IMR-90 (cell line): ENCODE results near the gene CMPK2. TPM values are rescaled to one million over a fixed set of nuclear protein-coding genes. Genes with fewer than 3 reads are reported as not detected.

ENCODE experiments used
- ATAC-seq: fragments of 200-7000 bp; cut with Tn5 transposase; 2 replicates; pipeline ENCODE4 v1.9.1; 2020; ENCODE audit warnings: low read depth, mild to moderate bottlenecking, moderate library complexity
- BruUV-seq: library from RNA; stranded (reverse); fragments of 400-500 nt; replicated peaks from 2 replicates; lab custom pipeline; 2021; lab: Mats Ljungman, UMichigan
- CTCF ChIA-PET: fragments of 300-600 bp; formaldehyde crosslinking; extraction: SDS; loops from one replicate; lab custom pipeline; 2021; ENCODE audit warnings: antibody characterized with exemption; lab: Yijun Ruan, JAX
- POLR2A ChIA-PET: fragments of 300-600 bp; sonication (Branson Sonifier 250); formaldehyde crosslinking; loops from one replicate; lab custom pipeline; 2022; ENCODE audit warnings: antibody characterized with exemption; ENCODE audit not compliant: unreplicated experiment; lab: Charles Lee
- DNase-seq: peaks from one replicate; pipeline ENCODE4 v3.0.0; 2013
- H2AFZ ChIP-seq: replicated peaks from 2 replicates; pipeline ENCODE3; 2013; ENCODE audit warnings: low read length, mild to moderate bottlenecking; ENCODE audit not compliant: poor library complexity
- H2AK5ac ChIP-seq: 2 replicates; pipeline ENCODE4 v1.6.1; 2013; ENCODE audit warnings: low read depth, low read length, inconsistent platforms
- H2AK9ac ChIP-seq: replicated peaks from 2 replicates; pipeline ENCODE3; 2013; ENCODE audit warnings: mild to moderate bottlenecking, low read depth, low read length, moderate library complexity; ENCODE audit not compliant: poor library complexity
- H2BK120ac ChIP-seq: 2 replicates; pipeline ENCODE4 v1.6.1; 2013; ENCODE audit warnings: low read depth, low read length, inconsistent platforms
- H2BK15ac ChIP-seq: 3 replicates; pipeline ENCODE4 v1.6.1; 2013; ENCODE audit warnings: low read depth, low read length, inconsistent platforms
- H2BK20ac ChIP-seq: 2 replicates; pipeline ENCODE4 v1.6.1; 2013; ENCODE audit warnings: low read depth, mild to moderate bottlenecking, inconsistent platforms, low read length, moderate library complexity
- H2BK5ac ChIP-seq: 2 replicates; pipeline ENCODE4 v1.6.1; 2013; ENCODE audit warnings: mild to moderate bottlenecking, low read depth, low read length, inconsistent platforms; ENCODE audit not compliant: poor library complexity, severe bottlenecking
- H3K14ac ChIP-seq: replicated peaks from 2 replicates; pipeline ENCODE4 v1.6.1; 2013; ENCODE audit warnings: low read depth, low read length, inconsistent platforms
- H3K18ac ChIP-seq: 2 replicates; pipeline ENCODE4 v1.6.1; 2013; ENCODE audit warnings: low read depth, low read length, control low read depth
- H3K23ac ChIP-seq: 2 replicates; pipeline ENCODE4 v1.6.1; 2013; ENCODE audit warnings: low read depth, low read length, inconsistent platforms
- H3K27ac ChIP-seq: 2 replicates; pipeline ENCODE4 v1.5.1; 2013; ENCODE audit warnings: mild to moderate bottlenecking, control low read depth, low read length; ENCODE audit not compliant: insufficient read depth
- H3K27me3 ChIP-seq: 2 replicates; pipeline ENCODE4 v1.6.1; 2013; ENCODE audit warnings: low read length; ENCODE audit not compliant: control insufficient read depth, insufficient read depth
- H3K36me3 ChIP-seq: 2 replicates; pipeline ENCODE4 v1.6.1; 2013; ENCODE audit warnings: low read length, mixed read lengths; ENCODE audit not compliant: control insufficient read depth, insufficient read depth
- H3K4ac ChIP-seq: 2 replicates; pipeline ENCODE4 v1.6.1; 2013; ENCODE audit warnings: low read depth, low read length, inconsistent platforms
- H3K4me1 ChIP-seq: 2 replicates; pipeline ENCODE4 v1.6.1; 2013; ENCODE audit warnings: low read length, mixed read lengths; ENCODE audit not compliant: control insufficient read depth, insufficient read depth
- H3K4me2 ChIP-seq: 2 replicates; pipeline ENCODE4 v1.6.1; 2013; ENCODE audit warnings: low read depth, mild to moderate bottlenecking, control low read depth, low read length, moderate library complexity
- H3K4me3 ChIP-seq: 2 replicates; pipeline ENCODE4 v1.5.1; 2013; ENCODE audit warnings: low read depth, mild to moderate bottlenecking, control low read depth, low read length, moderate library complexity; ENCODE audit not compliant: insufficient read depth
- H3K56ac ChIP-seq: 2 replicates; pipeline ENCODE4 v1.6.1; 2013; ENCODE audit warnings: low read length, inconsistent platforms; ENCODE audit not compliant: insufficient read depth; ENCODE audit errors: extremely low read depth
- H3K79me1 ChIP-seq, 2 experiments: 2 replicates each; pipeline ENCODE4 v1.6.1; 2013; ENCODE audit warnings: low read length in 2 of 2, inconsistent platforms in 1 of 2, low read depth in 1 of 2
- H3K9ac ChIP-seq: 2 replicates; pipeline ENCODE4 v1.6.1; 2013; ENCODE audit warnings: low read depth, low read length, control low read depth
- H3K9me1 ChIP-seq: 2 replicates; pipeline ENCODE4 v1.6.1; 2013; ENCODE audit warnings: low read length, inconsistent platforms; ENCODE audit not compliant: insufficient read depth
- H3K9me3 ChIP-seq: 2 replicates; pipeline ENCODE4 v1.6.1; 2013; ENCODE audit warnings: low read length; ENCODE audit not compliant: control insufficient read depth, insufficient read depth
- H4K20me1 ChIP-seq: 2 replicates; pipeline ENCODE4 v1.6.1; 2013; ENCODE audit warnings: low read length, inconsistent platforms; ENCODE audit not compliant: insufficient read depth
- H4K5ac ChIP-seq: 2 replicates; pipeline ENCODE4 v1.6.1; 2013; ENCODE audit warnings: mild to moderate bottlenecking, low read depth, low read length, control low read depth
- H4K8ac ChIP-seq, 2 experiments: 2 replicates each; pipeline ENCODE4 v1.6.1; 2013; ENCODE audit warnings: low read depth in 2 of 2, low read length in 2 of 2, control low read depth in 1 of 2, inconsistent platforms in 1 of 2
- H4K91ac ChIP-seq: 2 replicates; pipeline ENCODE4 v1.6.1; 2013; ENCODE audit warnings: low read depth, low read length, inconsistent platforms; ENCODE audit not compliant: insufficient read depth
- BHLHE40 ChIP-seq: fragments of 150-350 bp; IDR thresholded peaks from 2 replicates; pipeline ENCODE4 v1.6.1; 2016; ENCODE audit warnings: mild to moderate bottlenecking, low read depth, low read length
- NFE2L2 ChIP-seq: fragments of 150-350 bp; IDR thresholded peaks from 2 replicates; pipeline ENCODE4 v1.6.1; 2016; ENCODE audit warnings: low read depth, mild to moderate bottlenecking, low read length
- RCOR1 ChIP-seq: IDR thresholded peaks from 2 replicates; pipeline ENCODE4 v1.6.1; 2012; ENCODE audit warnings: mild to moderate bottlenecking, low read length, improper control_type of control experiment; ENCODE audit not compliant: insufficient replicate concordance
- WGBS, 2 experiments: methylation state at CpG; one replicate each; pipeline versions ENCODE4 v1.1.5 to v1.1.7; 2013; ENCODE audit warnings: missing lambda C conversion rate in 2 of 2; ENCODE audit not compliant: insufficient read length in 1 of 2; ENCODE audit errors: extremely low coverage in 2 of 2; 5-methylcytosine and 5-hydroxymethylcytosine counted together
- dilution Hi-C: fragments of 300-500 bp; cut with HindIII; formaldehyde crosslinking; loops from one replicate; pipeline ENCODE4 v1.14.3; 2018; ENCODE audit warnings: low sequenced_read_pairs; ENCODE audit not compliant: unreplicated experiment
- in situ Hi-C: fragments of 300-500 bp; cut with MboI; formaldehyde crosslinking; loops from 3 replicates; pipeline ENCODE4 v1.14.3; 2019; ENCODE audit warnings: low sequenced_read_pairs, inconsistent platforms, mixed read lengths
- intact Hi-C: fragments of 100-400 bp; cut with micrococcal nuclease; formaldehyde crosslinking; loops from 2 replicates; pipeline ENCODE4 v1.10.0; 2022
- polyA plus RNA-seq, 3 experiments: library from polyadenylated mRNA; depleted of rRNA; stranded (reverse); fragments of >200 nt; gene quantifications; 2 replicates each; pipeline ENCODE4 v1.2.3, GENCODE V29; 2012; ENCODE audit warnings: low replicate concordance in 1 of 3
- total RNA-seq: library from RNA; depleted of rRNA; stranded (reverse); fragments of >200 nt; gene quantifications from 2 replicates; pipeline ENCODE4 v1.2.3, GENCODE V29; 2012

The CMPK2 gene
- total and polyA plus RNA-seq, 2 of the 4 experiments (the other 2 are of a cell fraction), result 0.03 to 0.18 TPM

DNA sequence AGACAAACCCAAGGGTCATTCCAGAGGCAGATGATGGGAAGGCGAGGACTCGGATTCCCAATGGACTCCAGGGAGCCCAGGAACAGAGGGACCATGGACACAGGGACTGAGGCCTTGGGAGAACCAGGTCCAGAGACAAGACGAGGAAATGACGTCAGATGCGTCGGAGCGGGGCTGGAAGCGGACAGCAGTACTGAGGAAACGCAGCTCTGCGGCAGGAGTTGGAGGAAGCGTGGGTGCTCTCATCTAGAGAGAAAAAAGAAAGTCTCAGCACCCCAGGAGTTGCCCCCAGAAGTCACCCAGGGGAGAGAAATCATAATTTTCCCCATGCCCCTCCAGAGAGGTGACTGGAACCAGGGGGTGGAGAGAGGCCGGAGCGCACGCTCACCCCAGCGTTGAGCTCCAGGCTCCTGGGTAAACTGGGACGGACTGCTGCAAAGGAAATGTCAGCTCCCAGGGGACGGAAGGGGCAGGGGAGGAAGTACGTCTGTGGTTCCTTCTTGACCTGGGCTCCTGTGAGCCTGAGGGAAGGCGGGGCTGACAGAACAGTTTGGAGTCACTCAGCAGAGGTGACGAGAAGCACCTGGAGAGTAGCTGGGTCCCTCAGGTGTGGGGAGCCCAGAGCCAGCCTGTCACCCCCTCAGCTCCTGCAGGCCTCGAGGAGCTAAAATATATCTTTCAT, 44.7 kb downstream of the CMPK2 start:
- intact Hi-C loops (no loop called here), in situ Hi-C loops (no loop called here), dilution Hi-C loops (no loop called here)
- DNase-seq, result no peak
- Histone ChIP-seq H3K14ac (no peak overlapping the region), H2AK5ac (no peak overlapping the region), H3K18ac (no peak overlapping the region), H3K4me2 (no peak overlapping the region), H3K4me1 (peaks cover 9% of the 10 kb centered on the region), H4K91ac (no peak overlapping the region), H3K9me1 (no peaks in the 10 kb centered on the region), H2BK120ac (no peak overlapping the region), H4K5ac (no peak overlapping the region), H3K23ac (no peak overlapping the region), H2AFZ (no peak overlapping the region), H3K4me3 (no peak overlapping the region), H3K36me3 (no peaks in the 10 kb centered on the region), H3K79me1 (no peaks in the 10 kb centered on the region), H2AK9ac (no peak overlapping the region), H4K20me1 (no peaks in the 10 kb centered on the region), H2BK20ac (no peak overlapping the region), H3K4ac (no peak overlapping the region), H3K27me3 (no peaks in the 10 kb centered on the region), H2BK5ac (no peak overlapping the region), H3K9me3 (no peaks in the 10 kb centered on the region), H3K56ac (no peak overlapping the region), H4K8ac (no peak overlapping the region; a peak in 1 of 4 replicates), H3K9ac (no peak overlapping the region), H2BK15ac (no peak overlapping the region), H3K27ac (no peak overlapping the region)
- TF ChIP-seq RCOR1 (no peak), BHLHE40 (no peak), NFE2L2 (no peak)
- ChIA-PET POLR2A (no interaction called here), CTCF (no interaction called here)
- 95% methylated on average over 13 of the region's 21 CpGs; no CpG with 5 or more reads in 1 of the 2 experiments for WGBS, 2 experiments
- ATAC-seq, result no peak
- BruUV-seq, result no TSS peak
